ENCODE measurements around the gene CCDC194.

- no peak for TF ChIP-seq CTCF (IDR thresholded peaks at IDR 0.05)
- no peak for TF ChIP-seq EP300 (IDR thresholded peaks at IDR 0.05)
- TF ChIP-seq POLR2AphosphoS5 (IDR thresholded peaks at IDR 0.05) = no peak
Observed at GRCh38 chr19:17419154-17419620, 25.2 kb upstream of the CCDC194 start.

Measured in stomach (tissue), 4 donors.